ENCODE data around the gene RPS18. TPM values are rescaled to one million over a fixed set of nuclear protein-coding genes. Genes with fewer than 3 reads are reported as not detected.

The RPS18 gene
- total and polyA plus RNA-seq, 2 of the 13 experiments (the other 11 are each of a cell fraction or from before 2014, with no cell fraction given): 3,896 to 5,806 TPM

DNA sequence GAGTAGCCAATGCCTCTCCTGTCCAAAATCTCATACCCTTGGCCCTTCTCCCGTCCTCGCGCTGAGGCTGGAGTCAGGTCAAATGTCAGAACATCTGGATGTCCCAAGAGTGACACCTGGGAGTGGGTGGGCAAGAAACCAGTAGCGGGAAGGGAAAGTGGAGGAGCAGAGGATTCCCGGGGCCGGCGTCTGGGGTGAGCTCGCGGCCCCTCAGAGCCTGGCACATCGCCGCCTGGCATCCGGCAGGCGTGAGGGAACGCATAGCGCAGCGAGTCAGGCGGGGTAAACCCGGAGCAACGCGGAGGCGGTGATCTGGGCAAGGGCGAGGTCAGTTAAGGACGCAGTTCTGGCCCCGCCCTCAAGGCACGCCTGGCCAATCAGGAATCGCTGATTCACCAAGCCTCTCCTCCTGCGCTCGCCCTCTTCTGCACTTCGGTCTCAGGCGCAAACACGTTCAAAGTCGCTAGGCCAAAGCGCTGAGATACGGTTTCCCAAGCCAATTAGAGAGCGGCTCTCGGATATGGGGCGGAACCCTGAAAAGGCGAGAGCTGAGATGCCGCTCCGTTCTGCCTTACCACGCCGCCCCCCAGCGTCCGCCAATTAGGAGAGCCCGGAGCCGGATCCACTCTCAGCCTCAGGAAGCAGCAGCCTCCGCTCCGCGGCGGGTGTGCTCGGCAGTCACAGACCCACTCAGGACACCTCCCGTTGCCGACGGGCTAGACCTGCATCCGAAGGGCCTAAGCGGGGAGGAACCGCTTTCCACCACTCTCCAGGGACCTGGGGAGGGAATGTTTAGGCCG is 22.7 kb upstream of the RPS18 start (continued):
- TF ChIP-seq, protein P1, sequence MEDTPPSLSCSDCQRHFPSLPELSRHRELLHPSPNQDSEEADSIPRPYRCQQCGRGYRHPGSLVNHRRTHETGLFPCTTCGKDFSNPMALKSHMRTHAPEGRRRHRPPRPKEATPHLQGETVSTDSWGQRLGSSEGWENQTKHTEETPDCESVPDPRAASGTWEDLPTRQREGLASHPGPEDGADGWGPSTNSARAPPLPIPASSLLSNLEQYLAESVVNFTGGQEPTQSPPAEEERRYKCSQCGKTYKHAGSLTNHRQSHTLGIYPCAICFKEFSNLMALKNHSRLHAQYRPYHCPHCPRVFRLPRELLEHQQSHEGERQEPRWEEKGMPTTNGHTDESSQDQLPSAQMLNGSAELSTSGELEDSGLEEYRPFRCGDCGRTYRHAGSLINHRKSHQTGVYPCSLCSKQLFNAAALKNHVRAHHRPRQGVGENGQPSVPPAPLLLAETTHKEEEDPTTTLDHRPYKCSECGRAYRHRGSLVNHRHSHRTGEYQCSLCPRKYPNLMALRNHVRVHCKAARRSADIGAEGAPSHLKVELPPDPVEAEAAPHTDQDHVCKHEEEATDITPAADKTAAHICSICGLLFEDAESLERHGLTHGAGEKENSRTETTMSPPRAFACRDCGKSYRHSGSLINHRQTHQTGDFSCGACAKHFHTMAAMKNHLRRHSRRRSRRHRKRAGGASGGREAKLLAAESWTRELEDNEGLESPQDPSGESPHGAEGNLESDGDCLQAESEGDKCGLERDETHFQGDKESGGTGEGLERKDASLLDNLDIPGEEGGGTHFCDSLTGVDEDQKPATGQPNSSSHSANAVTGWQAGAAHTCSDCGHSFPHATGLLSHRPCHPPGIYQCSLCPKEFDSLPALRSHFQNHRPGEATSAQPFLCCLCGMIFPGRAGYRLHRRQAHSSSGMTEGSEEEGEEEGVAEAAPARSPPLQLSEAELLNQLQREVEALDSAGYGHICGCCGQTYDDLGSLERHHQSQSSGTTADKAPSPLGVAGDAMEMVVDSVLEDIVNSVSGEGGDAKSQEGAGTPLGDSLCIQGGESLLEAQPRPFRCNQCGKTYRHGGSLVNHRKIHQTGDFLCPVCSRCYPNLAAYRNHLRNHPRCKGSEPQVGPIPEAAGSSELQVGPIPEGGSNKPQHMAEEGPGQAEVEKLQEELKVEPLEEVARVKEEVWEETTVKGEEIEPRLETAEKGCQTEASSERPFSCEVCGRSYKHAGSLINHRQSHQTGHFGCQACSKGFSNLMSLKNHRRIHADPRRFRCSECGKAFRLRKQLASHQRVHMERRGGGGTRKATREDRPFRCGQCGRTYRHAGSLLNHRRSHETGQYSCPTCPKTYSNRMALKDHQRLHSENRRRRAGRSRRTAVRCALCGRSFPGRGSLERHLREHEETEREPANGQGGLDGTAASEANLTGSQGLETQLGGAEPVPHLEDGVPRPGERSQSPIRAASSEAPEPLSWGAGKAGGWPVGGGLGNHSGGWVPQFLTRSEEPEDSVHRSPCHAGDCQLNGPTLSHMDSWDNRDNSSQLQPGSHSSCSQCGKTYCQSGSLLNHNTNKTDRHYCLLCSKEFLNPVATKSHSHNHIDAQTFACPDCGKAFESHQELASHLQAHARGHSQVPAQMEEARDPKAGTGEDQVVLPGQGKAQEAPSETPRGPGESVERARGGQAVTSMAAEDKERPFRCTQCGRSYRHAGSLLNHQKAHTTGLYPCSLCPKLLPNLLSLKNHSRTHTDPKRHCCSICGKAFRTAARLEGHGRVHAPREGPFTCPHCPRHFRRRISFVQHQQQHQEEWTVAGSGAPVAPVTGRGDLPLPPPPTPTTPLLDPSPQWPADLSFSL (CRISPR knock-in tag; IDR thresholded peaks at IDR 0.05): no peak
- TF ChIP-seq, protein P2, sequence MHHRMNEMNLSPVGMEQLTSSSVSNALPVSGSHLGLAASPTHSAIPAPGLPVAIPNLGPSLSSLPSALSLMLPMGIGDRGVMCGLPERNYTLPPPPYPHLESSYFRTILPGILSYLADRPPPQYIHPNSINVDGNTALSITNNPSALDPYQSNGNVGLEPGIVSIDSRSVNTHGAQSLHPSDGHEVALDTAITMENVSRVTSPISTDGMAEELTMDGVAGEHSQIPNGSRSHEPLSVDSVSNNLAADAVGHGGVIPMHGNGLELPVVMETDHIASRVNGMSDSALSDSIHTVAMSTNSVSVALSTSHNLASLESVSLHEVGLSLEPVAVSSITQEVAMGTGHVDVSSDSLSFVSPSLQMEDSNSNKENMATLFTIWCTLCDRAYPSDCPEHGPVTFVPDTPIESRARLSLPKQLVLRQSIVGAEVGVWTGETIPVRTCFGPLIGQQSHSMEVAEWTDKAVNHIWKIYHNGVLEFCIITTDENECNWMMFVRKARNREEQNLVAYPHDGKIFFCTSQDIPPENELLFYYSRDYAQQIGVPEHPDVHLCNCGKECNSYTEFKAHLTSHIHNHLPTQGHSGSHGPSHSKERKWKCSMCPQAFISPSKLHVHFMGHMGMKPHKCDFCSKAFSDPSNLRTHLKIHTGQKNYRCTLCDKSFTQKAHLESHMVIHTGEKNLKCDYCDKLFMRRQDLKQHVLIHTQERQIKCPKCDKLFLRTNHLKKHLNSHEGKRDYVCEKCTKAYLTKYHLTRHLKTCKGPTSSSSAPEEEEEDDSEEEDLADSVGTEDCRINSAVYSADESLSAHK (CRISPR knock-in tag; IDR thresholded peaks at IDR 0.05; ENCODE audit: borderline replicate concordance): no peak
- TF ChIP-seq, protein P3, sequence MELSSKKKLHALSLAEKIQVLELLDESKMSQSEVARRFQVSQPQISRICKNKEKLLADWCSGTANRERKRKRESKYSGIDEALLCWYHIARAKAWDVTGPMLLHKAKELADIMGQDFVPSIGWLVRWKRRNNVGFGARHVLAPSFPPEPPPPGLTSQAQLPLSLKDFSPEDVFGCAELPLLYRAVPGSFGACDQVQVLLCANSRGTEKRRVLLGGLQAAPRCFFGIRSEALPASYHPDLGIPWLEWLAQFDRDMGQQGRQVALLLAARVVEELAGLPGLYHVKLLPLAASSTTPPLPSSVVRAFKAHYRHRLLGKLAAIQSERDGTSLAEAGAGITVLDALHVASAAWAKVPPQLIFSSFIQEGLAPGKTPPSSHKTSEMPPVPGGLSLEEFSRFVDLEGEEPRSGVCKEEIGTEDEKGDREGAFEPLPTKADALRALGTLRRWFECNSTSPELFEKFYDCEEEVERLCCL (CRISPR knock-in tag; IDR thresholded peaks at IDR 0.05; ENCODE audit: borderline replicate concordance): peak; percentile 57; the same call in 1 of the 2 replicates
- TF ChIP-seq, protein P4, sequence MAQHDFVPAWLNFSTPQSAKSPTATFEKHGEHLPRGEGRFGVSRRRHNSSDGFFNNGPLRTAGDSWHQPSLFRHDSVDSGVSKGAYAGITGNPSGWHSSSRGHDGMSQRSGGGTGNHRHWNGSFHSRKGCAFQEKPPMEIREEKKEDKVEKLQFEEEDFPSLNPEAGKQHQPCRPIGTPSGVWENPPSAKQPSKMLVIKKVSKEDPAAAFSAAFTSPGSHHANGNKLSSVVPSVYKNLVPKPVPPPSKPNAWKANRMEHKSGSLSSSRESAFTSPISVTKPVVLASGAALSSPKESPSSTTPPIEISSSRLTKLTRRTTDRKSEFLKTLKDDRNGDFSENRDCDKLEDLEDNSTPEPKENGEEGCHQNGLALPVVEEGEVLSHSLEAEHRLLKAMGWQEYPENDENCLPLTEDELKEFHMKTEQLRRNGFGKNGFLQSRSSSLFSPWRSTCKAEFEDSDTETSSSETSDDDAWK (CRISPR knock-in tag; IDR thresholded peaks at IDR 0.05): no peak
- TF ChIP-seq, protein P5, sequence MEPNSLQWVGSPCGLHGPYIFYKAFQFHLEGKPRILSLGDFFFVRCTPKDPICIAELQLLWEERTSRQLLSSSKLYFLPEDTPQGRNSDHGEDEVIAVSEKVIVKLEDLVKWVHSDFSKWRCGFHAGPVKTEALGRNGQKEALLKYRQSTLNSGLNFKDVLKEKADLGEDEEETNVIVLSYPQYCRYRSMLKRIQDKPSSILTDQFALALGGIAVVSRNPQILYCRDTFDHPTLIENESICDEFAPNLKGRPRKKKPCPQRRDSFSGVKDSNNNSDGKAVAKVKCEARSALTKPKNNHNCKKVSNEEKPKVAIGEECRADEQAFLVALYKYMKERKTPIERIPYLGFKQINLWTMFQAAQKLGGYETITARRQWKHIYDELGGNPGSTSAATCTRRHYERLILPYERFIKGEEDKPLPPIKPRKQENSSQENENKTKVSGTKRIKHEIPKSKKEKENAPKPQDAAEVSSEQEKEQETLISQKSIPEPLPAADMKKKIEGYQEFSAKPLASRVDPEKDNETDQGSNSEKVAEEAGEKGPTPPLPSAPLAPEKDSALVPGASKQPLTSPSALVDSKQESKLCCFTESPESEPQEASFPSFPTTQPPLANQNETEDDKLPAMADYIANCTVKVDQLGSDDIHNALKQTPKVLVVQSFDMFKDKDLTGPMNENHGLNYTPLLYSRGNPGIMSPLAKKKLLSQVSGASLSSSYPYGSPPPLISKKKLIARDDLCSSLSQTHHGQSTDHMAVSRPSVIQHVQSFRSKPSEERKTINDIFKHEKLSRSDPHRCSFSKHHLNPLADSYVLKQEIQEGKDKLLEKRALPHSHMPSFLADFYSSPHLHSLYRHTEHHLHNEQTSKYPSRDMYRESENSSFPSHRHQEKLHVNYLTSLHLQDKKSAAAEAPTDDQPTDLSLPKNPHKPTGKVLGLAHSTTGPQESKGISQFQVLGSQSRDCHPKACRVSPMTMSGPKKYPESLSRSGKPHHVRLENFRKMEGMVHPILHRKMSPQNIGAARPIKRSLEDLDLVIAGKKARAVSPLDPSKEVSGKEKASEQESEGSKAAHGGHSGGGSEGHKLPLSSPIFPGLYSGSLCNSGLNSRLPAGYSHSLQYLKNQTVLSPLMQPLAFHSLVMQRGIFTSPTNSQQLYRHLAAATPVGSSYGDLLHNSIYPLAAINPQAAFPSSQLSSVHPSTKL (CRISPR knock-in tag; IDR thresholded peaks at IDR 0.05): no peak

Data from HepG2 (cell line).